Large intestine (tissue), 3 donors: ENCODE data around the gene HS3ST3A1. TPM values are rescaled to one million over a fixed set of nuclear protein-coding genes. Genes with fewer than 3 reads are reported as not detected.

Experiments
- DNase-seq, 2 donors: peaks; one replicate each; pipeline versions ENCODE4 v3.0.0 to v3.0.0-alpha.2; 2013
- H3K27ac ChIP-seq: one replicate; pipeline ENCODE4 v1.5.1; 2013; ENCODE audit warnings: low read length
- H3K27me3 ChIP-seq: 2 replicates; pipeline ENCODE4 v1.6.1; 2013; ENCODE audit warnings: low read length; ENCODE audit not compliant: control insufficient read depth, insufficient read depth
- H3K36me3 ChIP-seq: 2 replicates; pipeline ENCODE4 v1.6.1; 2013; ENCODE audit warnings: low read length; ENCODE audit not compliant: control insufficient read depth, insufficient read depth
- H3K4me1 ChIP-seq: one replicate; pipeline ENCODE4 v1.6.1; 2013; ENCODE audit warnings: low read length; ENCODE audit not compliant: control insufficient read depth, insufficient read depth
- H3K4me3 ChIP-seq: one replicate; pipeline ENCODE4 v1.5.1; 2013; ENCODE audit warnings: low read length
- H3K9me3 ChIP-seq: one replicate; pipeline ENCODE4 v1.6.1; 2013; ENCODE audit warnings: mild to moderate bottlenecking, low read depth, low read length, moderate library complexity; ENCODE audit not compliant: control insufficient read depth
- WGBS: methylation state at CpG from one replicate; pipeline ENCODE4 v1.1.5; 2013; ENCODE audit warnings: low lambda C conversion rate; ENCODE audit not compliant: insufficient coverage; 5-methylcytosine and 5-hydroxymethylcytosine counted together
- polyA plus RNA-seq: library from polyadenylated mRNA; unstranded; fragments of 120-200 nt; gene quantifications from one replicate; pipeline ENCODE4 v1.2.1, GENCODE V29; 2013

The HS3ST3A1 gene
- polyA plus RNA-seq, 1 donor: 0.27 TPM

DNA sequence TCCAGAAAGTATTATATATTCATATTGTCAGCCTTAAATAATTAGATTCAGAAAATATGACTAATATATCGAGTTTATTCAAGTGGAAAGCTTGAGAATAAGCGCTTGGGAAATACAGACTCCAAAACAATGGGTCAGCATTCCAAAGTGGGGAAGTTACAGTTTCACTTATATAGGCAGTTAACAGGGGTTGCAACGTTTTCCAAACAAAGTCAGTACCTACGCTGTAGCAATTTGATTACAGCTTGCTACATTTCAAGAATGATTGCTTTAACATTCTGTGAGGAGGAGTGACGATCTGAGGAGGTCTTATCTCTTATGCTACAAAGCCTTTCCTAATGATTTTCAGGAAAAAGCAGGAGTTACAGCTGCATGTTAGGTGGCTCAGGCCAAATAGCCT is 34.2 kb upstream of the HS3ST3A1 start:
- WGBS: 100% methylated on average over 1 of the region's 5 CpGs
- Histone ChIP-seq H3K27me3 (no peaks in the 10 kb centered on the region), H3K36me3 (no peaks in the 10 kb centered on the region), H3K4me1 (no peaks in the 10 kb centered on the region), H3K9me3 (no peaks in the 10 kb centered on the region), H3K27ac (no peak overlapping the region), H3K4me3 (no peak overlapping the region)
- no peak for DNase-seq

DNA sequence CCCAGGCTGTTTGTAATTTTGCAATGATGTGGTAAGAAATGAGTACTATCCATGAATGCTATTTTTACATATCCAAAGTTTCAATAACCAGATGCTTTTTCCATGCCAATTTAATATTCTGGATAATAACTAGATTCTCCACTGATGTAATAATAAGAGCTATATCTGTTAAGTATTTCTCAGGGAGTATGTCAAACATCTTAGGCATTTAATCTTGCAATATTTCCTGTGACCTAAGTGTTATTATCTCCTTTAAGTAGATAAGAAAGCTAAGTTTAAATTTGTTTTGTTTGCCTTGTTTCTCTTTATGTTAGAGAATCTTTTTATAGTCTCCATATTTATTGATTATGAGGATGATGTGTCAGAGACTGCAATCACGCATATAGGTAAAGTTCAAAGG is 32.3 kb upstream of the HS3ST3A1 start:
- DNase-seq: no peak
- 29% methylated on average over 1 of the region's 1 CpG for WGBS
- H3K27ac ChIP-seq: no peak overlapping the region
- no peaks in the 10 kb centered on the region for H3K4me1 ChIP-seq
- H3K36me3 ChIP-seq: no peaks in the 10 kb centered on the region
- no peaks in the 10 kb centered on the region for H3K27me3 ChIP-seq
- H3K4me3 ChIP-seq: no peak overlapping the region
- no peaks in the 10 kb centered on the region for H3K9me3 ChIP-seq

DNA sequence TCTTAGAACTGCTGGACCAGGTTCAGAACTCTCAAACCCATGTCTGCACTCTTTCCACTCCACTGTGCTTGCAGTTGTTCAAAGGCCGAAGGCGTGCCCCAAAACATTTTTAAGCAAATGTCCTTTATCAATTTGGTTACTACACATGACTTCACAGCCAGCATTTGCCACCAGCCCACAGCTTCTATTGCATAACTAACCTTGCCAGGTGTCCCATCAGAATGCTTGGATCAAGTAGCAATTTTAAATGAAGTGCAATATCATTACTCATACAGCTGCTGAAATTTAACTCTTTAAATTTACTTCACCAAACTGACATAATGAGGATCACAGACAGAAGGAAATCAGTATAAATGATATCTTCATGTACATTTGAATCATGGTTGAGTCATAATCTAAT is 29.8 kb upstream of the HS3ST3A1 start:
- no CpG with 5 or more reads among the region's 2 CpGs for WGBS
- Histone ChIP-seq H3K4me1 (no peaks in the 10 kb centered on the region), H3K4me3 (no peak overlapping the region), H3K36me3 (no peaks in the 10 kb centered on the region), H3K27me3 (no peaks in the 10 kb centered on the region), H3K9me3 (no peaks in the 10 kb centered on the region), H3K27ac (no peak overlapping the region)
- no peak for DNase-seq

DNA sequence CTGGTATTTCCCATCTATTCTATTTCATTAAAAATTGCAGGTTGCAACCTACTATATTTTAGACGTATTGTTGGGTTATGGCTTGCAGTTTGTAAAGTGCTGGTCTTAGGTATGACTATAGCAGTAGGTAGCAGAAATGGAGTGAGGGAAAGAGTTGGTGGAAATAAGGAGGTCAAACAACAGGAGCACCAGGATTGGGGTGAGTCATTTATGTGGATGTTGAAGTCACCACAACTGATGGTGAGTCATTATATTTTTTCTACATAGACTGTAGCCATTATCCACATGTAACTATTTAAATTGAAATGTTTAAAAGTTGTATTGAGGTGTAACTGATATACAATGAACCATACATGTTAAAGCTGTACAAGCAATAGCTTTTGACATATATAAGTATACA is 25.0 kb upstream of the HS3ST3A1 start:
- no peaks in the 10 kb centered on the region for H3K4me1 ChIP-seq
- DNase-seq: no peak
- no peak overlapping the region for H3K4me3 ChIP-seq
- H3K9me3 ChIP-seq: no peaks in the 10 kb centered on the region
- no peak overlapping the region for H3K27ac ChIP-seq
- WGBS: 80% methylated on average over 1 of the region's 1 CpG
- no peaks in the 10 kb centered on the region for H3K27me3 ChIP-seq
- no peaks in the 10 kb centered on the region for H3K36me3 ChIP-seq

DNA sequence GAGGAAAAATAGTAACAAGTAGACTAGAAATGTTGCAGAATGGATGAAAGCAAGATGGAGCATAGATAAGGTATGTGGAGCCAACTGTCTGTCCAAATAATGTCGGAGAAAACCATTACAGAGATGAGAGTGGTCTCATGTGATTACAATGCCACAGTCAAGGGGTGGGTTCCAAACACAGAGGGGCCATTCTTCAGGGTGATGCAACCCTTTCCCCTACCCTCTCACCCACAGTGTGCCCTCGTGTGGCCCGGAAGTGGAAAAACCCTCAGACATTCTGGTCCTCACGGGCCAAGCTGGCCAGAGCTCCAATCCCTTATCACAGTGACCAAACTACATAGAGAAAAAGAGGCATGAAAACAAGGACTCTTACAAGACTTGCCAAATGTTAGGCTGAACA is 17.7 kb upstream of the HS3ST3A1 start:
- H3K4me3 ChIP-seq: no peak overlapping the region
- no peak overlapping the region for H3K27ac ChIP-seq
- no peaks in the 10 kb centered on the region for H3K9me3 ChIP-seq
- H3K4me1 ChIP-seq: no peaks in the 10 kb centered on the region
- no peaks in the 10 kb centered on the region for H3K27me3 ChIP-seq
- DNase-seq: no peak
- no CpG with 5 or more reads among the region's 4 CpGs for WGBS
- no peaks in the 10 kb centered on the region for H3K36me3 ChIP-seq

DNA sequence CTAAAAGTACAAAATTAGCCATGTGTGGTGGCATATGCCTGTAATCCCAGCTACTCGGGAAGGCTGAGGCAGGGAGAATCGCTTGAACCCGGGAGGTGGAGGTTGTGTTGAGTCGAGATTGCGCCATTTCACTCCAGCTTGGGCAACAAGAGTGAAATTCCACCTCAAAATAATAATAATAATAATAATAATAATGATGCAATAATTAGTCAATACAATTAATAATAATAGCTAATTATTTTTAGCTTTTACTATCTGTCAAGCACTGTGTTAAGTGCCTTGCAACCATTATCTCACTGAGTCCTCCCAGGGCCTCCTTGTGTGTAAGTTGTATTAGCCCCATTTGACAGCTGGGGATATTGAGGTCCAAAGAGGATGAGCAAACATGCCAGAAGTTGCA is 14.3 kb upstream of the HS3ST3A1 start:
- Histone ChIP-seq H3K4me1 (no peaks in the 10 kb centered on the region), H3K27ac (no peak overlapping the region), H3K27me3 (no peaks in the 10 kb centered on the region), H3K36me3 (no peaks in the 10 kb centered on the region), H3K9me3 (no peaks in the 10 kb centered on the region), H3K4me3 (no peak overlapping the region)
- DNase-seq: no peak
- no CpG with 5 or more reads among the region's 5 CpGs for WGBS

DNA sequence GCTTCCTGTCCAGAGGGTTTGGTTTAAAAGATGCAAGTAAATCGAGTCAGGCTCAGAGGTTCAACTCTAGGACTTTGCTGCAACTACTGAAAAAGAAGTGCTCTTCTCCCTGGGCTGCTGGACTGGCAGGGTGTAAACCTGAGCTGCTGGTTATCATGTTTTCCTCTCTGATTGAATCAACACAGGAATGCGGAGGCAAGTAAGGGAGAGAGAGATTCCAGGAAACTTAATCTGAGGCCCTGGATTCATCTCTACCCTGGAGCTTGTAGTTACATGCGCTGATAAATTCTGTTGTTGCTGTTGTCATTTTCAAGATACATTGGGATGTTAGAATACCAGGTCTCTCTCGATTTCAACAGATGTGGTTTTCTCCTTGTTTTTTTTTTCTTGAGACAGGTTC is 8.2 kb upstream of the HS3ST3A1 start:
- H3K27me3 ChIP-seq: no peaks in the 10 kb centered on the region
- no peak overlapping the region for H3K27ac ChIP-seq
- no peaks in the 10 kb centered on the region for H3K9me3 ChIP-seq
- WGBS: 40% methylated on average over 1 of the region's 4 CpGs
- no peak overlapping the region for H3K4me3 ChIP-seq
- DNase-seq: no peak
- no peaks in the 10 kb centered on the region for H3K4me1 ChIP-seq
- no peaks in the 10 kb centered on the region for H3K36me3 ChIP-seq

DNA sequence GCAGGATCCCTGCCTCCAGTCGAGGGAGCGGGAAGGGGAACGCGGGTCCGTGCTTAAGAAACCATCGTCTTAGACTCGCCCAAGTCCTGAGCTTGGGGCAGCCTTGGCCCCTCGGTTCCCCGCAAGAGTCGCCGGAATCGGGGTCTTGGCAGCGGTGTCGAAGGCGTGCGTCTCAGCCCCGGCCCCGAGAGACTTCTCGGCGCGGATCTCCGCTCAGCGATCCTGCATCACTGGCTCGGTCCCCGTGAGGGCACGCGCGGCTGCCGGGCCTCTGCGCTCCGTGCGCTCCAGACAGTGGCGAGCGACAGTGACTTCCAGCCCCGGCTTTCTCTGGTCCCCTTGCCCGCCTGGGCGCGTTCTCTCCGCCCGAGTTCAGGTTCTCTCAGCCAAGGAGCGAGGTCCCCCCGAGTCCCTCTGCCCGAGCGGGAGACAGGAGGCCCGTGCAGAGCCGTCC is 380 bp downstream of the HS3ST3A1 start:
- H3K27ac ChIP-seq: no peak overlapping the region
- H3K36me3 ChIP-seq: no peaks in the 10 kb centered on the region
- peak overlapping the region; percentile 30 for H3K4me3 ChIP-seq
- WGBS: no CpG with 5 or more reads among the region's 46 CpGs
- peaks cover 4% of the 10 kb centered on the region for H3K9me3 ChIP-seq
- peak in 1 of 2 donors; percentile 6 for DNase-seq
- H3K4me1 ChIP-seq: no peaks in the 10 kb centered on the region
- peaks cover 59% of the 10 kb centered on the region for H3K27me3 ChIP-seq

DNA sequence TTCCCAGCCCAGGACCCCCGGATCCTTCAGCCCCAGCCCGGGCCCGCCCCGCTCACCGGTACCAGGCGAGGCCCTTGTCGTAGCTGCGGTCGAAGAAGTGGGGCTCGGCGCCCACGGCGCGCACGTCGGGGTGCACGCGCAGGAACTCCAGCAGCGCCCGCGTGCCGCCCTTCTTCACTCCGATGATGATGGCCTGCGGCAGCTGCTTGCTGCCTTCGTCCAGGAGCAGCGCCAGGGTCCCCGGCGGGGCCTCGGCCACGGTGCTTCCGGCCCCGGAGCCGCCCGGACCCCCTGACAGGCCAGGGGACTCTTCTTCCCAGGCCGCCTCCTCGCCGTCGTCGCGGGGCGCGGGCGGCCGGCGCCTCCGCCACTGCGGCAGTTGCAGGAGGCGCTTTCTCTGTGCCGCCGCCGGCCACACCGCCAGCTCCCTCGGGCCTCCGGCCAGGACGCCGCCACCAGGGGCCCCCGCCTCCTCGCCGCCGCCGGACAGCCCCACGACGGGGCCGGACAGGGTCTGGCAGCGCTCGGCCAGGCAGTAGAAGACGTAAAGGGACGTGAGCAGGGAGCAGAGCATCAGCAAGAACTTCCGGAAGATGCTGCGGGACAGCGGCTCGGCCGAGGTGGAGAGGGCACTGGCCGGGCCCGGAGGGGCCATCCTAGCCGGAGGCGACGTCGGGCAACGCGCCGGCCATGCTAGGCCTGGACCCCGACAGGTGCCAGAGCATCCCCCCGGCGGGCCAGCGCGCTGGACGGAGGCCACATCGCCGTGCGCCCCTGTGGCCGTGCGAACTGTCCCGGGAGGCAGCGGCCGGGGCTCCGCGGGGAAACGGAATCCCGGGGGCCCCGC is 1.0 kb downstream of the HS3ST3A1 start:
- H3K4me1 ChIP-seq: no peaks in the 10 kb centered on the region
- peaks cover 4% of the 10 kb centered on the region for H3K9me3 ChIP-seq
- no CpG with 5 or more reads among the region's 101 CpGs for WGBS
- peaks cover 65% of the 10 kb centered on the region for H3K27me3 ChIP-seq
- H3K27ac ChIP-seq: no peak overlapping the region
- peak overlapping the region; percentile 30 for H3K4me3 ChIP-seq
- DNase-seq: peak in 1 of 2 donors; percentile 11
- H3K36me3 ChIP-seq: no peaks in the 10 kb centered on the region

DNA sequence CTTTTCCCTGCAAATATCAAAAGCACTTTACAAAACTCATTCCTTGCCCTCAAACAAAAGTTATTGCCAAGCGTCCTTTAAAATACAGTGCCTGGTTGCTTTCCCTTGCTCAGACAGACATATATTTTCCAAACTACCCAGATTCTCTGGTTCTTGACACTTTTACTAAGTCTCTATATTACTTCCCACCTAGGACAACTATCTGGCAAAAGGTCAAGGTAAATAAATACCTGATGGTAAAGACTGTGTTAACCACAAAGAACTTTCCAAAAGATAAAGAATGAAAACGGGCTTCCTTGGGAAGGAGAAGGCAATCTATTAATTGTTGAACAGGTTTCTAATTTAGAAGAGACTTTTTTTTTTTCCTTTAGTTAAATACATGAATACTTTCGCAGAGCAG is 1.9 kb downstream of the HS3ST3A1 start:
- Histone ChIP-seq H3K9me3 (peaks cover 4% of the 10 kb centered on the region), H3K4me1 (no peaks in the 10 kb centered on the region), H3K4me3 (no peak overlapping the region), H3K27me3 (peaks cover 67% of the 10 kb centered on the region), H3K27ac (no peak overlapping the region), H3K36me3 (no peaks in the 10 kb centered on the region)
- 60% methylated on average over 2 of the region's 3 CpGs for WGBS
- no peak for DNase-seq

DNA sequence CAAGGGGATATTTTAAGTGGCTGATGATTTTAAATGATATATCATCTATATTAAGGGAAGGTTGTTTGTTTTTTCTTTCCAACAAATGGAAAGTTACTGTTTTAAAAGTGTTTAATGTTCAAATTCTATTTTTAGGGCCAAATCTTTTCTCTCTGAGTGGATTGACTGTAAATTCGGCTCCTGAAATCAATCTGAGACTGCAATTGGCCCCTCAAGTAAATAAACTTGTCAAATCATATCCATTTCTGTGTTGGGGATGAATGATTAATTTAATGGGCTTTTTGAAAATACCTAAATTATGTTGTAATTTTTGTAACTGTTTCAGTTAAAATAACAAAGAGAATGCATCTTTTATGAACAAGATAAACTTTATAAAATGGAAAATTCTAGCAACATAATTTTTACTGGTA is 2.6 kb downstream of the HS3ST3A1 start:
- peaks cover 4% of the 10 kb centered on the region for H3K9me3 ChIP-seq
- DNase-seq: no peak
- H3K36me3 ChIP-seq: no peaks in the 10 kb centered on the region
- H3K4me1 ChIP-seq: no peaks in the 10 kb centered on the region
- WGBS: 100% methylated on average over 1 of the region's 1 CpG
- H3K27ac ChIP-seq: no peak overlapping the region
- peaks cover 64% of the 10 kb centered on the region for H3K27me3 ChIP-seq
- no peak overlapping the region for H3K4me3 ChIP-seq
